HCT116 (cell line): ENCODE measurements around the gene DGKZ. TPM values are rescaled to one million over a fixed set of nuclear protein-coding genes. Genes with fewer than 3 reads are reported as not detected.

Experiments
- ATAC-seq: fragments of 200-7000 bp; cut with Tn5 transposase; 2 replicates; pipeline ENCODE4 v1.9.1; 2020; ENCODE audit warnings: mild to moderate bottlenecking, moderate library complexity
- BruUV-seq: library from RNA; stranded (reverse); fragments of 400-500 nt; replicated peaks from 2 replicates; lab custom pipeline; 2021; lab: Mats Ljungman, UMichigan
- CTCF ChIA-PET: fragments of 300-600 bp; sonication (Branson Sonifier 250); formaldehyde crosslinking; loops from one replicate; lab custom pipeline; 2021; ENCODE audit warnings: antibody characterized with exemption; lab: Charles Lee
- POLR2A ChIA-PET: fragments of 300-600, 350-600 bp; sonication (Branson Sonifier 250); formaldehyde crosslinking; loops from one replicate; lab custom pipeline; 2021; ENCODE audit warnings: antibody characterized with exemption; lab: Charles Lee
- RAD21 ChIA-PET, 2 experiments: fragments of 300-600 bp; sonication (Branson Sonifier 250); formaldehyde crosslinking; loops; one replicate each; lab custom pipeline; 2023; ENCODE audit warnings: low total read pairs in 2 of 2; ENCODE audit not compliant: uncharacterized antibody in 2 of 2, unreplicated experiment in 2 of 2, low non-redundant PET in 1 of 2; lab: Charles Lee
- DNase-seq: peaks from one replicate; pipeline ENCODE4 v3.0.0-alpha.2; 2010; ENCODE audit warnings: low read depth, low spot score
- H2AFZ ChIP-seq: fragments of 200-600 bp; shearing (Covaris generic), sonication (generic); 2 replicates; pipeline ENCODE4 v1.6.1; 2017; ENCODE audit warnings: low read depth, mixed run types, mixed read lengths, antibody characterized with exemption, low read length; ENCODE audit not compliant: poor library complexity, severe bottlenecking
- H3K27ac ChIP-seq: 2 replicates; pipeline ENCODE4 v1.5.1; 2012; ENCODE audit warnings: low read depth, low read length
- H3K27me3 ChIP-seq: fragments of 200-600 bp; sonication (generic); 2 replicates; pipeline ENCODE4 v1.6.1; 2016; ENCODE audit warnings: mixed run types, low read length, mixed read lengths; ENCODE audit not compliant: insufficient read depth
- H3K36me3 ChIP-seq, 2 experiments: fragments of 200-500 bp in 1 of 2; fragments of 200-600 bp in 1 of 2; sonication (Bioruptor generic) in 1 of 2; sonication (generic) in 1 of 2; 2 replicates each; pipeline versions ENCODE4 v1.5.1 to v1.6.1; 2014 to 2016; ENCODE audit warnings: low read length in 2 of 2, inconsistent platforms in 1 of 2, mixed read lengths in 1 of 2, mixed run types in 1 of 2; ENCODE audit not compliant: insufficient read depth in 2 of 2, control insufficient read depth in 1 of 2
- H3K4me1 ChIP-seq, 2 experiments: fragments of 200-600 bp in 1 of 2; sonication (generic) in 1 of 2; 2 replicates each; pipeline versions ENCODE4 v1.5.1 to v1.6.1; 2012 to 2017; ENCODE audit warnings: low read length in 2 of 2, inconsistent platforms in 1 of 2, mild to moderate bottlenecking in 1 of 2, mixed read lengths in 1 of 2, mixed run types in 1 of 2, moderate library complexity in 1 of 2; ENCODE audit not compliant: insufficient read depth in 2 of 2, control insufficient read depth in 1 of 2
- H3K4me2 ChIP-seq: fragments of 200-600 bp; sonication (generic); 2 replicates; pipeline ENCODE4 v1.6.1; 2017; ENCODE audit warnings: mixed run types, low read length, mixed read lengths
- H3K4me3 ChIP-seq, 2 experiments: fragments of 200-600 bp in 1 of 2; sonication (generic) in 1 of 2; replicated peaks in 1 of 2; 2 replicates each; pipeline ENCODE4 v1.5.1; 2011 to 2016; ENCODE audit warnings: low read length in 2 of 2, control low read depth in 1 of 2, low read depth in 1 of 2, mild to moderate bottlenecking in 1 of 2, mixed read lengths in 1 of 2, mixed run types in 1 of 2
- H3K79me2 ChIP-seq: fragments of 200-600 bp; sonication (generic); 2 replicates; pipeline ENCODE4 v1.6.1; 2017; ENCODE audit warnings: mild to moderate bottlenecking, mixed run types, low read length, moderate library complexity, mixed read lengths; ENCODE audit not compliant: insufficient read depth
- H3K9ac ChIP-seq: fragments of 200-600 bp; sonication (generic); 2 replicates; pipeline ENCODE4 v1.6.1; 2016; ENCODE audit warnings: low read length, mixed read lengths
- H3K9me2 ChIP-seq: fragments of 200-600 bp; sonication (generic), shearing (Covaris generic); 2 replicates; pipeline ENCODE4 v1.6.1; 2017; ENCODE audit warnings: mixed run types, mild to moderate bottlenecking, moderate library complexity; ENCODE audit not compliant: insufficient read depth
- H3K9me3 ChIP-seq, 2 experiments: fragments of 200-500 bp in 1 of 2; fragments of 200-600 bp in 1 of 2; sonication (Bioruptor generic) in 1 of 2; sonication (generic) in 1 of 2; 2 replicates each; pipeline ENCODE4 v1.6.1; 2014 to 2017; ENCODE audit warnings: low read length in 2 of 2, mixed read lengths in 2 of 2, inconsistent platforms in 1 of 2, low read depth in 1 of 2, mild to moderate bottlenecking in 1 of 2, mixed run types in 1 of 2, moderate library complexity in 1 of 2; ENCODE audit not compliant: control insufficient read depth in 1 of 2, insufficient read depth in 1 of 2
- H4K20me1 ChIP-seq: fragments of 200-600 bp; sonication (generic), shearing (Covaris generic); 2 replicates; pipeline ENCODE4 v1.6.1; 2017; ENCODE audit warnings: mixed run types, mild to moderate bottlenecking, moderate library complexity; ENCODE audit not compliant: insufficient read depth
- CEBPB ChIP-seq: IDR thresholded peaks from 2 replicates; pipeline ENCODE4 v1.6.1; 2012; ENCODE audit warnings: low read depth
- CTCF ChIP-seq, 3 experiments: fragments of 200-600 bp in 1 of 3; sonication (generic) in 1 of 3; IDR thresholded peaks in 2 of 3; conservative IDR thresholded peaks in 1 of 3; 2 replicates each; pipeline ENCODE4 v1.5.1; 2012 to 2017; ENCODE audit warnings: low read depth in 2 of 3, low read length in 2 of 3, antibody characterized with exemption in 1 of 3, borderline replicate concordance in 1 of 3, control low read depth in 1 of 3, mild to moderate bottlenecking in 1 of 3, mixed read lengths in 1 of 3, mixed run types in 1 of 3, moderate library complexity in 1 of 3; ENCODE audit not compliant: insufficient read depth in 1 of 3
- EGR1 ChIP-seq: IDR thresholded peaks from 2 replicates; pipeline ENCODE4 v1.6.1; 2012; ENCODE audit warnings: low read depth
- EZH2 ChIP-seq: fragments of 200-600 bp; sonication (generic); IDR thresholded peaks from 2 replicates; pipeline ENCODE4 v1.6.1; 2017; ENCODE audit warnings: antibody characterized with exemption, mixed run types
- EZH2phosphoT487 ChIP-seq: fragments of 200-600 bp; IDR thresholded peaks from 2 replicates; pipeline ENCODE4 v1.6.1; 2018; ENCODE audit warnings: antibody characterized with exemption, borderline replicate concordance
- JUND ChIP-seq: IDR thresholded peaks from 2 replicates; pipeline ENCODE4 v1.6.1; 2012
- REST ChIP-seq: IDR thresholded peaks from 2 replicates; pipeline ENCODE4 v1.6.1; 2012; ENCODE audit warnings: low read depth
- SP1 ChIP-seq: IDR thresholded peaks from 2 replicates; pipeline ENCODE4 v1.6.1; 2012; ENCODE audit warnings: low read depth
- TCF7L2 ChIP-seq: IDR thresholded peaks from 2 replicates; pipeline ENCODE4 v1.7.0; 2011; ENCODE audit warnings: borderline replicate concordance, inconsistent platforms; ENCODE audit not compliant: insufficient read depth, insufficient read length; ENCODE audit errors: extremely low read depth
- YY1 ChIP-seq: IDR thresholded peaks from 2 replicates; pipeline ENCODE4 v1.6.1; 2011; ENCODE audit warnings: low read length, low read depth, moderate library complexity, mild to moderate bottlenecking; ENCODE audit not compliant: insufficient replicate concordance; ENCODE audit errors: extremely low read depth
- ZBTB33 ChIP-seq: IDR thresholded peaks from 2 replicates; pipeline ENCODE4 v1.6.1; 2011; ENCODE audit warnings: mild to moderate bottlenecking, low read length, moderate library complexity; ENCODE audit not compliant: insufficient replicate concordance; ENCODE audit errors: extremely low read depth
- ZFX ChIP-seq: fragments of 450-650 bp; IDR thresholded peaks from 2 replicates; pipeline ENCODE4 v1.6.1; 2017
- ZNF274 ChIP-seq: fragments of 200-500 bp; sonication (Bioruptor generic); IDR thresholded peaks from 2 replicates; pipeline ENCODE4 v1.6.1; 2014; ENCODE audit warnings: mild to moderate bottlenecking, low read depth, low read length, inconsistent platforms
- intact Hi-C: fragments of 100-400 bp; cut with micrococcal nuclease; formaldehyde crosslinking; loops from 2 replicates; pipeline ENCODE4 v1.10.0; 2022
- total RNA-seq: library from RNA; stranded (reverse); gene quantifications from one replicate; pipeline ENCODE4 v1.2.1, GENCODE V29; 2021; ENCODE audit not compliant: unreplicated experiment

DGKZ gene
- total RNA-seq, 1 experiment from 2014 or later: 70.2 TPM

GRCh38 chr11:46375392-46376101, 28.3 kb downstream of the DGKZ start (continued):
- TF ChIP-seq ZNF274 (no peak), EZH2 (no peak), ZBTB33 (no peak), EZH2phosphoT487 (no peak), JUND (no peak), TCF7L2 (no peak), YY1 (no peak), ZFX (no peak), SP1 (no peak)

GRCh38 chr11:46376258-46377050, 29.2 kb downstream of the DGKZ start:
- ATAC-seq: no peak
- H3K4me1 ChIP-seq: peaks cover 4 to 22% of the 10 kb centered on the region in 2 experiments; a peak in 3 of 4 replicates
- ChIA-PET RAD21 (no interaction called here), POLR2A (no interaction called here)
- peaks cover 2 to 4% of the 10 kb centered on the region in 2 experiments; a peak in 3 of 4 replicates for H3K36me3 ChIP-seq
- BruUV-seq: no TSS peak
- H3K27me3 ChIP-seq: no peaks in the 10 kb centered on the region
- H4K20me1 ChIP-seq: no peaks in the 10 kb centered on the region
- H3K79me2 ChIP-seq: no peaks in the 10 kb centered on the region
- no peak for TF ChIP-seq CTCF (IDR thresholded peaks at IDR 0.05 in 2 of 3, conservative IDR thresholded peaks at IDR 0.05 in 1 of 3; ENCODE audit: borderline replicate concordance in 1 of 3, insufficient read depth in 1 of 3, low read depth in 2 of 3, low read length in 2 of 3)
- TF ChIP-seq CEBPB: no peak
- TF ChIP-seq REST: no peak
- no peak for TF ChIP-seq SP1
- no peak for TF ChIP-seq EGR1
- no peak for TF ChIP-seq JUND
- no peak for TF ChIP-seq EZH2
- TF ChIP-seq, all 23 proteins: peak for 0
- Histone ChIP-seq H3K4me3 (no peak overlapping the region), H3K4me2 (no peak overlapping the region), H3K9ac (no peak overlapping the region), H3K27ac (no peak overlapping the region; the same call in 1 of the 2 replicates), H2AFZ (no peak overlapping the region), H3K9me3 (no peaks in the 10 kb centered on the region), H3K9me2 (no peaks in the 10 kb centered on the region)
- intact Hi-C loops: no loop called here
- CTCF ChIA-PET: no interaction called here
- DNase-seq: no peak
